ENCODE results near the gene PLEKHN1. TPM values are rescaled to one million over a fixed set of nuclear protein-coding genes. Genes with fewer than 3 reads are reported as not detected.

PLEKHN1 gene
- total RNA-seq, 2 experiments from 2014 or later = not detected

DNA sequence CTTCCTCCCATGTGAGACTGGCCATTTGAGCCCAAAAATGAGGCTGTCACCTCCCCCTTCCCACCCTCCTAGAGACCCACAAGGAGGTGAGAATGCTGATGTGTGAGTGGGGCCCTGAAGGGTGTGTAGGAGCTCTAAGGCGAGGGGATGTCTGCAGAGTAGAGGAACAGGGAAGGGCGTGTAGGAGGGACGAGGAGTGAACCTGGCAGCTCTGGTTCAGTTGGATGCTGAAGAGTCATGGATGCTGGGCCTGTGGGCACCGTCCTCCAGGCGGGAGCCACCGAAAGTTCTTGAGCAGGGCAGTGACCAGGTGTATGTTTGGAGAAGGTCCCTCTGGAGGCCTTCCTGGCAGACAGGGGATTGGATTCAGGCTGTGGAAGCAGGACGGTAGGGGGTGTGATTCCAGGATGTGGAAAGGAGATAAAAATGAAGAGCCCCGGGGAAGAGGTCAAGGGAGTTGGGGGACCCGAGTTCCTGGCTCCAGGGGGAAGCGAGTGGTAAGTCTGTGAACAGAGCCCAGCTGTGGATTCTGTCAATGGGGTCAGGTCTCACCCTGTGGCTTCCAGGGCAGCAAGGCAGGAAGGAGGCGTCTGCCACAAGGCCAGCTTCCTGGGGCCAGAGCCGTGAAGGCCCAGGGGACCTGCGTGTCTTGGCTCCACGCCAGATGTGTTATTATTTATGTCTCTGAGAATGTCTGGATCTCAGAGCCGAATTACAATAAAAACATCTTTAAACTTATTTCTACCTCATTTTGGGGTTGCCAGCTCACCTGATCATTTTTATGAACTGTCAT, 34.7 kb upstream of the PLEKHN1 start:
- H3K36me3 ChIP-seq (ENCODE audit: insufficient read depth, low read length) = no peaks in the 10 kb centered on the region
- BruUV-seq (replicated peaks) = no TSS peak
- TF ChIP-seq EZH2phosphoT487 (IDR thresholded peaks at IDR 0.05; ENCODE audit: borderline replicate concordance, low read depth, low read length) = no peak
- TF ChIP-seq, protein P1, sequence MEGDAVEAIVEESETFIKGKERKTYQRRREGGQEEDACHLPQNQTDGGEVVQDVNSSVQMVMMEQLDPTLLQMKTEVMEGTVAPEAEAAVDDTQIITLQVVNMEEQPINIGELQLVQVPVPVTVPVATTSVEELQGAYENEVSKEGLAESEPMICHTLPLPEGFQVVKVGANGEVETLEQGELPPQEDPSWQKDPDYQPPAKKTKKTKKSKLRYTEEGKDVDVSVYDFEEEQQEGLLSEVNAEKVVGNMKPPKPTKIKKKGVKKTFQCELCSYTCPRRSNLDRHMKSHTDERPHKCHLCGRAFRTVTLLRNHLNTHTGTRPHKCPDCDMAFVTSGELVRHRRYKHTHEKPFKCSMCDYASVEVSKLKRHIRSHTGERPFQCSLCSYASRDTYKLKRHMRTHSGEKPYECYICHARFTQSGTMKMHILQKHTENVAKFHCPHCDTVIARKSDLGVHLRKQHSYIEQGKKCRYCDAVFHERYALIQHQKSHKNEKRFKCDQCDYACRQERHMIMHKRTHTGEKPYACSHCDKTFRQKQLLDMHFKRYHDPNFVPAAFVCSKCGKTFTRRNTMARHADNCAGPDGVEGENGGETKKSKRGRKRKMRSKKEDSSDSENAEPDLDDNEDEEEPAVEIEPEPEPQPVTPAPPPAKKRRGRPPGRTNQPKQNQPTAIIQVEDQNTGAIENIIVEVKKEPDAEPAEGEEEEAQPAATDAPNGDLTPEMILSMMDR (conservative IDR thresholded peaks at IDR 0.05; ENCODE audit: low read length) = no peak
- H3K4me2 ChIP-seq (ENCODE audit: low read length) = no peak overlapping the region
- no peaks in the 10 kb centered on the region for H4K20me1 ChIP-seq (ENCODE audit: insufficient read depth, low read length)
- POLR2A ChIA-PET = interaction anchor here (0.6 kb wide), 1 partner anchor 978 kb away, joined by 3 read pairs; no protein-coding TSS in a partner anchor
- no peaks in the 10 kb centered on the region for H3K9me3 ChIP-seq (ENCODE audit: low read length)
- no peak for DNase-seq (ENCODE audit: low spot score)
- no peaks in the 10 kb centered on the region for H3K9me2 ChIP-seq (ENCODE audit: insufficient read depth, low read length)
- H3K79me2 ChIP-seq (ENCODE audit: insufficient read depth, low read depth, low read length) = no peaks in the 10 kb centered on the region
- CTCF ChIA-PET (ENCODE audit: unreplicated experiment) = no interaction called here
- H3K27ac ChIP-seq (ENCODE audit: low read depth, low read length, poor library complexity, severe bottlenecking) = no peak overlapping the region
- no peak overlapping the region for H2AFZ ChIP-seq (ENCODE audit: low read length)
- H3K4me1 ChIP-seq (ENCODE audit: insufficient read depth, low read length, poor library complexity, severe bottlenecking) = no peaks in the 10 kb centered on the region
- intact Hi-C loops (cut with micrococcal nuclease; ENCODE audit: unreplicated experiment) = no loop called here
- H3K4me3 ChIP-seq (ENCODE audit: low read depth, low read length, poor library complexity, severe bottlenecking) = no peak overlapping the region

DNA sequence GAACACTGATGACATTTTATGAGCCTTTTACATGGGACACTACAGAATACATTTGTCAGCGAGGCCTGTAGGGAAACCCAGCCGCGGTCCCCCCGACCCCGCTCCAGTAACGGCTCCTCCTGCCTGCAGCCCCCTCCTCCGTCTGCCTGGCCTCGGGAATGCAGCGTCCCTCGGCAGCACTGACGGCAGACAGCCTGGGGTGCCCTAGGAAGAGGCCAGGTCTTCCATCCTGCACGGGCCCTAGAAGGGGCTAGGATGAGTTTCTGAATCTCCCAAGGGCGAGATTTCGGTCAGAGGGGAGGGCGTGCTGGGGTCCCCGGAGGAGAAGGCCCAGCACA, 34.1 kb upstream of the PLEKHN1 start:
- Histone ChIP-seq H3K9me2 (ENCODE audit: insufficient read depth, low read length) (no peaks in the 10 kb centered on the region), H2AFZ (ENCODE audit: low read length) (no peak overlapping the region), H3K4me3 (ENCODE audit: low read depth, low read length, poor library complexity, severe bottlenecking) (no peak overlapping the region), H3K9me3 (ENCODE audit: low read length) (no peaks in the 10 kb centered on the region), H3K4me2 (ENCODE audit: low read length) (no peak overlapping the region), H3K27ac (ENCODE audit: low read depth, low read length, poor library complexity, severe bottlenecking) (no peak overlapping the region), H3K4me1 (ENCODE audit: insufficient read depth, low read length, poor library complexity, severe bottlenecking) (no peaks in the 10 kb centered on the region), H3K36me3 (ENCODE audit: insufficient read depth, low read length) (no peaks in the 10 kb centered on the region), H4K20me1 (ENCODE audit: insufficient read depth, low read length) (no peaks in the 10 kb centered on the region), H3K79me2 (ENCODE audit: insufficient read depth, low read depth, low read length) (no peaks in the 10 kb centered on the region)
- DNase-seq (ENCODE audit: low spot score) = no peak
- no peak for TF ChIP-seq EZH2phosphoT487 (IDR thresholded peaks at IDR 0.05; ENCODE audit: borderline replicate concordance, low read depth, low read length)
- TF ChIP-seq, protein P1 (conservative IDR thresholded peaks at IDR 0.05; ENCODE audit: low read length) = no peak
- no TSS peak for BruUV-seq (replicated peaks)
- ChIA-PET POLR2A (interaction anchor here (0.6 kb wide), 1 partner anchor 977 kb away, joined by 3 read pairs; no protein-coding TSS in a partner anchor), CTCF (ENCODE audit: unreplicated experiment) (no interaction called here)
- intact Hi-C loops (cut with micrococcal nuclease; ENCODE audit: unreplicated experiment) = no loop called here
